Measurements from ENCODE around the gene TIPARP.

TIPARP gene

DNA sequence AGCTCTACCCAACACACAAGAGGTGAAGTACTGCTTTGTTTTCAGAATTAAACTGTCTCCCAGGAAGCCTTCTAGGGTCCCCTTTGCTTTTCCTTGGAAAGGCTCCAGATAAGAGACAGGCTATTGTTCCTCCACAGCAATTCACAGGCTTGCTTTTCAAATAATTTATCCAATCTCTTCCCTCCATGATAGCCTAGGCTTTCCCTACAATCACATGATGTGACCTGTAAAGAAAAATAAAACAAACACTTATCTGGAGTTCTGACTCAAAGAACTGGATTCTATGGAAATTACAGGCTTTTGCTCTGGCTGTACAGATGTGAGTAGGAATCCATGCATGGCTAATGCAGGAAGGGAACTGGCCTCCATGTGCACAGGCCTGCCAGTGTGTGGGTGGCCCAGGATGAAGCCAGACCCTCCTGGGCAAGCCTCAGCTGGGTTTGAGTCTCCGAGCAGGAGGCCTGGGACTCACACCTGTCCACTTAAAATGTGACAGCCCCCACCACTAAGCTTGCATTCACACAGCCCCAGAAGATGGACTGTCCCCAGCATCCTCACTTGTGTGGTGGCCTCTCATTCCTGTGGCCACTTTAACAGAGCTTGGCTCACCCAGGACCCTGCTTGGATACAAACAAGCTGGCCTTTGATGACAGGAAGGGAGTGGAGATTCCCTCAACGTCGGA lies 75.9 kb downstream of the TIPARP start:
- H3K4me1 ChIP-seq (ENCODE audit: control insufficient read depth, insufficient read depth, low read length): no peaks in the 10 kb centered on the region
- H3K4me3 ChIP-seq (ENCODE audit: low read depth, low read length): no peak overlapping the region
- no peaks in the 10 kb centered on the region for H3K9me3 ChIP-seq (ENCODE audit: control insufficient read depth, insufficient read depth, low read depth, low read length)
- no peak for TF ChIP-seq ZSCAN23 (tag by site-specific recombination; IDR thresholded peaks at IDR 0.05)
- TF ChIP-seq, protein P1, sequence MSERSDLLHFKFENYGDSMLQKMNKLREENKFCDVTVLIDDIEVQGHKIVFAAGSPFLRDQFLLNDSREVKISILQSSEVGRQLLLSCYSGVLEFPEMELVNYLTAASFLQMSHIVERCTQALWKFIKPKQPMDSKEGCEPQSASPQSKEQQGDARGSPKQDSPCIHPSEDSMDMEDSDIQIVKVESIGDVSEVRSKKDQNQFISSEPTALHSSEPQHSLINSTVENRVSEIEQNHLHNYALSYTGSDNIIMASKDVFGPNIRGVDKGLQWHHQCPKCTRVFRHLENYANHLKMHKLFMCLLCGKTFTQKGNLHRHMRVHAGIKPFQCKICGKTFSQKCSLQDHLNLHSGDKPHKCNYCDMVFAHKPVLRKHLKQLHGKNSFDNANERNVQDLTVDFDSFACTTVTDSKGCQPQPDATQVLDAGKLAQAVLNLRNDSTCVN (tag by site-specific recombination; optimal IDR thresholded peaks at IDR 0.05): no peak
- no peak for TF ChIP-seq ZNF664 (tag by site-specific recombination; IDR thresholded peaks at IDR 0.05)
- TF ChIP-seq ZNF530 (tag by site-specific recombination; IDR thresholded peaks at IDR 0.05; ENCODE audit: low read depth): no peak
- peak; percentile 57 for TF ChIP-seq ZFHX2 (tag by site-specific recombination; conservative IDR thresholded peaks at IDR 0.05)
- no peak for TF ChIP-seq FEZF1 (tag by site-specific recombination; IDR thresholded peaks at IDR 0.05)
- TF ChIP-seq GLIS1 (tag by site-specific recombination; IDR thresholded peaks at IDR 0.05): no peak
- no peak for TF ChIP-seq ZBTB17 (tag by site-specific recombination; IDR thresholded peaks at IDR 0.05)
- no peak overlapping the region for H3K27ac ChIP-seq (ENCODE audit: extremely low read depth, low read depth, low read length)
- ChIA-PET CTCF (interaction anchor here (0.6 to 1.1 kb wide), 2 partner anchors 12 to 208 kb away, joined by 5 to 6 read pairs; no protein-coding TSS in a partner anchor), POLR2A (no interaction called here)
- H3K36me3 ChIP-seq (ENCODE audit: control insufficient read depth in 2 of 2, insufficient read depth in 1 of 2, low read length in 2 of 2): no peaks in the 10 kb centered on the region

DNA sequence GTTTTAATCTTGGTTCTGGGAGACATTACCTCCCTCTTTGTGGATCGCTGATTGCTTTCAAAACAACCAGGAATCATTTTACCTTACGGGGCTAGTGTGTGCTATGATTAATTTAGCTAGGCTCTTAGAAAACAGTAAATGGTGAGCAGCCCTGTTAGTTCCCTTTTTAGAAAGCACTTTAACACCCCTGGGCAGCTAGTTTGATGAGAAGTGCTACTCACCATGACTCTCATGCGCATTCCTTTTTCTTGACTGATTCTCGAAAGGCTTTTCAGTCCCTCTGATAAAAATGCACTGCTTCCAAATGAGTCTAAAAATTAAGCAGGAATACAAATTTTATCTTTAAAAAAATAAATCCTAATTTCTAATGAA lies 76.5 kb downstream of the TIPARP start:
- Histone ChIP-seq H3K9me3 (ENCODE audit: control insufficient read depth, insufficient read depth, low read depth, low read length) (no peaks in the 10 kb centered on the region), H3K27ac (ENCODE audit: extremely low read depth, low read depth, low read length) (no peak overlapping the region), H3K4me1 (ENCODE audit: control insufficient read depth, insufficient read depth, low read length) (no peaks in the 10 kb centered on the region), H3K4me3 (ENCODE audit: low read depth, low read length) (no peak overlapping the region), H3K36me3 (ENCODE audit: control insufficient read depth in 2 of 2, insufficient read depth in 1 of 2, low read length in 2 of 2) (no peaks in the 10 kb centered on the region)
- TF ChIP-seq REPIN1 (tag by site-specific recombination; IDR thresholded peaks at IDR 0.05; ENCODE audit: low read depth) (no peak), ZNF677 (tag by site-specific recombination; IDR thresholded peaks at IDR 0.05) (no peak), YY2 (tag by site-specific recombination; IDR thresholded peaks at IDR 0.05) (no peak), ZNF837 (tag by site-specific recombination; IDR thresholded peaks at IDR 0.05) (no peak), ZNF747 (tag by site-specific recombination; IDR thresholded peaks at IDR 0.05) (no peak), TRIM28 (IDR thresholded peaks at IDR 0.05; ENCODE audit: borderline replicate concordance, low read length) (no peak), SP2 (tag by site-specific recombination; IDR thresholded peaks at IDR 0.05) (no peak), ZSCAN23 (tag by site-specific recombination; IDR thresholded peaks at IDR 0.05) (no peak), EGR2 (tag by site-specific recombination; IDR thresholded peaks at IDR 0.05; ENCODE audit: low read depth) (no peak), ZNF596 (tag by site-specific recombination; IDR thresholded peaks at IDR 0.05) (no peak), ZNF549 (tag by site-specific recombination; IDR thresholded peaks at IDR 0.05) (no peak), ZBTB20 (tag by site-specific recombination; IDR thresholded peaks at IDR 0.05) (no peak), ZNF133 (tag by site-specific recombination; IDR thresholded peaks at IDR 0.05) (no peak)
- TF ChIP-seq, protein P2, sequence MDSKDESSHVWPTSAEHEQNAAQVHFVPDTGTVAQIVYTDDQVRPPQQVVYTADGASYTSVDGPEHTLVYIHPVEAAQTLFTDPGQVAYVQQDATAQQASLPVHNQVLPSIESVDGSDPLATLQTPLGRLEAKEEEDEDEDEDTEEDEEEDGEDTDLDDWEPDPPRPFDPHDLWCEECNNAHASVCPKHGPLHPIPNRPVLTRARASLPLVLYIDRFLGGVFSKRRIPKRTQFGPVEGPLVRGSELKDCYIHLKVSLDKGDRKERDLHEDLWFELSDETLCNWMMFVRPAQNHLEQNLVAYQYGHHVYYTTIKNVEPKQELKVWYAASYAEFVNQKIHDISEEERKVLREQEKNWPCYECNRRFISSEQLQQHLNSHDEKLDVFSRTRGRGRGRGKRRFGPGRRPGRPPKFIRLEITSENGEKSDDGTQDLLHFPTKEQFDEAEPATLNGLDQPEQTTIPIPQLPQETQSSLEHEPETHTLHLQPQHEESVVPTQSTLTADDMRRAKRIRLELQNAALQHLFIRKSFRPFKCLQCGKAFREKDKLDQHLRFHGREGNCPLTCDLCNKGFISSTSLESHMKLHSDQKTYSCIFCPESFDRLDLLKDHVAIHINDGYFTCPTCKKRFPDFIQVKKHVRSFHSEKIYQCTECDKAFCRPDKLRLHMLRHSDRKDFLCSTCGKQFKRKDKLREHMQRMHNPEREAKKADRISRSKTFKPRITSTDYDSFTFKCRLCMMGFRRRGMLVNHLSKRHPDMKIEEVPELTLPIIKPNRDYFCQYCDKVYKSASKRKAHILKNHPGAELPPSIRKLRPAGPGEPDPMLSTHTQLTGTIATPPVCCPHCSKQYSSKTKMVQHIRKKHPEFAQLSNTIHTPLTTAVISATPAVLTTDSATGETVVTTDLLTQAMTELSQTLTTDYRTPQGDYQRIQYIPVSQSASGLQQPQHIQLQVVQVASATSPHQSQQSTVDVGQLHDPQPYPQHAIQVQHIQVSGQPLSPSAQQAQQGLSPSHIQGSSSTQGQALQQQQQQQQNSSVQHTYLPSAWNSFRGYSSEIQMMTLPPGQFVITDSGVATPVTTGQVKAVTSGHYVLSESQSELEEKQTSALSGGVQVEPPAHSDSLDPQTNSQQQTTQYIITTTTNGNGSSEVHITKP (tag by site-specific recombination; IDR thresholded peaks at IDR 0.05): no peak
- TF ChIP-seq, protein P3, sequence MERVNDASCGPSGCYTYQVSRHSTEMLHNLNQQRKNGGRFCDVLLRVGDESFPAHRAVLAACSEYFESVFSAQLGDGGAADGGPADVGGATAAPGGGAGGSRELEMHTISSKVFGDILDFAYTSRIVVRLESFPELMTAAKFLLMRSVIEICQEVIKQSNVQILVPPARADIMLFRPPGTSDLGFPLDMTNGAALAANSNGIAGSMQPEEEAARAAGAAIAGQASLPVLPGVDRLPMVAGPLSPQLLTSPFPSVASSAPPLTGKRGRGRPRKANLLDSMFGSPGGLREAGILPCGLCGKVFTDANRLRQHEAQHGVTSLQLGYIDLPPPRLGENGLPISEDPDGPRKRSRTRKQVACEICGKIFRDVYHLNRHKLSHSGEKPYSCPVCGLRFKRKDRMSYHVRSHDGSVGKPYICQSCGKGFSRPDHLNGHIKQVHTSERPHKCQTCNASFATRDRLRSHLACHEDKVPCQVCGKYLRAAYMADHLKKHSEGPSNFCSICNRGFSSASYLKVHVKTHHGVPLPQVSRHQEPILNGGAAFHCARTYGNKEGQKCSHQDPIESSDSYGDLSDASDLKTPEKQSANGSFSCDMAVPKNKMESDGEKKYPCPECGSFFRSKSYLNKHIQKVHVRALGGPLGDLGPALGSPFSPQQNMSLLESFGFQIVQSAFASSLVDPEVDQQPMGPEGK (tag by site-specific recombination; IDR thresholded peaks at IDR 0.05): no peak
- TF ChIP-seq, protein P4, sequence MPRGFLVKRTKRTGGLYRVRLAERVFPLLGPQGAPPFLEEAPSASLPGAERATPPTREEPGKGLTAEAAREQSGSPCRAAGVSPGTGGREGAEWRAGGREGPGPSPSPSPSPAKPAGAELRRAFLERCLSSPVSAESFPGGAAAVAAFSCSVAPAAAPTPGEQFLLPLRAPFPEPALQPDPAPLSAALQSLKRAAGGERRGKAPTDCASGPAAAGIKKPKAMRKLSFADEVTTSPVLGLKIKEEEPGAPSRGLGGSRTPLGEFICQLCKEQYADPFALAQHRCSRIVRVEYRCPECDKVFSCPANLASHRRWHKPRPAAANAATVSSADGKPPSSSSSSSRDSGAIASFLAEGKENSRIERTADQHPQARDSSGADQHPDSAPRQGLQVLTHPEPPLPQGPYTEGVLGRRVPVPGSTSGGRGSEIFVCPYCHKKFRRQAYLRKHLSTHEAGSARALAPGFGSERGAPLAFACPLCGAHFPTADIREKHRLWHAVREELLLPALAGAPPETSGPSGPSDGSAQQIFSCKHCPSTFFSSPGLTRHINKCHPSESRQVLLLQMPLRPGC (tag by site-specific recombination; IDR thresholded peaks at IDR 0.05): no peak
- TF ChIP-seq, protein P5, sequence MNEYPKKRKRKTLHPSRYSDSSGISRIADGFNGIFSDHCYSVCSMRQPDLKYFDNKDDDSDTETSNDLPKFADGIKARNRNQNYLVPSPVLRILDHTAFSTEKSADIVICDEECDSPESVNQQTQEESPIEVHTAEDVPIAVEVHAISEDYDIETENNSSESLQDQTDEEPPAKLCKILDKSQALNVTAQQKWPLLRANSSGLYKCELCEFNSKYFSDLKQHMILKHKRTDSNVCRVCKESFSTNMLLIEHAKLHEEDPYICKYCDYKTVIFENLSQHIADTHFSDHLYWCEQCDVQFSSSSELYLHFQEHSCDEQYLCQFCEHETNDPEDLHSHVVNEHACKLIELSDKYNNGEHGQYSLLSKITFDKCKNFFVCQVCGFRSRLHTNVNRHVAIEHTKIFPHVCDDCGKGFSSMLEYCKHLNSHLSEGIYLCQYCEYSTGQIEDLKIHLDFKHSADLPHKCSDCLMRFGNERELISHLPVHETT (tag by site-specific recombination; IDR thresholded peaks at IDR 0.05): no peak
- POLR2A ChIA-PET: no interaction called here
- CTCF ChIA-PET: interaction anchor here (1.1 kb wide), 1 partner anchor 12 kb away, joined by 6 read pairs; no protein-coding TSS in a partner anchor

Measured in HEK293 (cell line).